DND-41 (cell line): ENCODE data around the gene IPO4.

Source experiments
- ATAC-seq: fragments of 200-7000 bp; cut with Tn5 transposase; 3 replicates; pipeline ENCODE4 v1.9.1; 2021; ENCODE audit warnings: low read depth; ENCODE audit not compliant: insufficient read depth
- DNase-seq: peaks from one replicate; pipeline ENCODE4 v3.0.0-alpha.2; 2020
- H2AFZ ChIP-seq: 2 replicates; pipeline ENCODE4 v1.6.0; 2012; ENCODE audit warnings: low read depth, low read length
- H3K27ac ChIP-seq: 2 replicates; pipeline ENCODE4 v1.5.1; 2012; ENCODE audit warnings: low read length, inconsistent platforms
- H3K27me3 ChIP-seq: fragments of 200-600 bp; sonication (generic); 2 replicates; pipeline ENCODE4 v1.6.0; 2012; ENCODE audit warnings: low read length, mild to moderate bottlenecking, inconsistent platforms; ENCODE audit not compliant: insufficient read depth, poor library complexity
- H3K36me3 ChIP-seq: 2 replicates; pipeline ENCODE4 v1.5.1; 2012; ENCODE audit warnings: low read length, inconsistent platforms; ENCODE audit not compliant: insufficient read depth
- H3K4me1 ChIP-seq: 2 replicates; pipeline ENCODE4 v1.5.1; 2012; ENCODE audit warnings: mild to moderate bottlenecking, low read length; ENCODE audit not compliant: insufficient read depth
- H3K4me2 ChIP-seq: 2 replicates; pipeline ENCODE4 v1.6.0; 2012; ENCODE audit warnings: mild to moderate bottlenecking, moderate library complexity, low read length, inconsistent platforms; ENCODE audit not compliant: insufficient read depth
- H3K4me3 ChIP-seq, 2 experiments: fragments of 200-600 bp in 1 of 2; shearing (Covaris generic) in 1 of 2; 2 replicates each; pipeline ENCODE4 v1.5.1; 2012 to 2016; ENCODE audit warnings: inconsistent platforms in 2 of 2, low read length in 2 of 2, mild to moderate bottlenecking in 2 of 2, low read depth in 1 of 2, moderate library complexity in 1 of 2
- H3K79me2 ChIP-seq: 2 replicates; pipeline ENCODE4 v1.6.0; 2012; ENCODE audit warnings: low read length, inconsistent platforms; ENCODE audit not compliant: insufficient read depth
- H3K9ac ChIP-seq: 2 replicates; pipeline ENCODE4 v1.6.0; 2012; ENCODE audit warnings: low read depth, mild to moderate bottlenecking, inconsistent platforms, low read length, moderate library complexity
- H3K9me3 ChIP-seq: 2 replicates; pipeline ENCODE4 v1.5.1; 2012; ENCODE audit warnings: low read length, moderate library complexity, mild to moderate bottlenecking, inconsistent platforms; ENCODE audit not compliant: insufficient read depth, severe bottlenecking
- H4K20me1 ChIP-seq: 2 replicates; pipeline ENCODE4 v1.6.0; 2012; ENCODE audit warnings: low read length; ENCODE audit not compliant: insufficient read depth
- CTCF ChIP-seq: IDR thresholded peaks from 2 replicates; pipeline ENCODE4 v1.5.1; 2012; ENCODE audit warnings: borderline replicate concordance, low read length, moderate library complexity, mild to moderate bottlenecking; ENCODE audit not compliant: poor library complexity, severe bottlenecking; ENCODE audit errors: extremely low read depth
- EZH2 ChIP-seq: IDR thresholded peaks from 3 replicates; pipeline ENCODE4 v1.6.1; 2012; ENCODE audit warnings: borderline replicate concordance, low read depth, mild to moderate bottlenecking, moderate library complexity, low read length, inconsistent platforms; ENCODE audit not compliant: severe bottlenecking

The IPO4 gene

GRCh38 chr14:24139272-24139934, 49.2 kb downstream of the IPO4 start:
- Histone ChIP-seq H3K4me2 (peak overlapping the region; percentile 74), H2AFZ (no peak overlapping the region), H3K9me3 (no peaks in the 10 kb centered on the region), H3K4me3 (peak overlapping the region in 1 of 2 experiments; percentile 74; a peak in 2 of 4 replicates), H3K4me1 (peaks cover 73% of the 10 kb centered on the region), H3K79me2 (peaks cover 61% of the 10 kb centered on the region), H3K27ac (peak overlapping the region; percentile 20; the same call in 1 of the 2 replicates), H3K9ac (peak overlapping the region; percentile 19; the same call in 1 of the 2 replicates), H4K20me1 (peaks cover 32% of the 10 kb centered on the region; the same call in 1 of the 2 replicates), H3K27me3 (no peaks in the 10 kb centered on the region), H3K36me3 (peaks cover 51% of the 10 kb centered on the region)
- DNase-seq (no peak), ATAC-seq (no peak)
- TF ChIP-seq EZH2 (no peak), CTCF (no peak)

DNA sequence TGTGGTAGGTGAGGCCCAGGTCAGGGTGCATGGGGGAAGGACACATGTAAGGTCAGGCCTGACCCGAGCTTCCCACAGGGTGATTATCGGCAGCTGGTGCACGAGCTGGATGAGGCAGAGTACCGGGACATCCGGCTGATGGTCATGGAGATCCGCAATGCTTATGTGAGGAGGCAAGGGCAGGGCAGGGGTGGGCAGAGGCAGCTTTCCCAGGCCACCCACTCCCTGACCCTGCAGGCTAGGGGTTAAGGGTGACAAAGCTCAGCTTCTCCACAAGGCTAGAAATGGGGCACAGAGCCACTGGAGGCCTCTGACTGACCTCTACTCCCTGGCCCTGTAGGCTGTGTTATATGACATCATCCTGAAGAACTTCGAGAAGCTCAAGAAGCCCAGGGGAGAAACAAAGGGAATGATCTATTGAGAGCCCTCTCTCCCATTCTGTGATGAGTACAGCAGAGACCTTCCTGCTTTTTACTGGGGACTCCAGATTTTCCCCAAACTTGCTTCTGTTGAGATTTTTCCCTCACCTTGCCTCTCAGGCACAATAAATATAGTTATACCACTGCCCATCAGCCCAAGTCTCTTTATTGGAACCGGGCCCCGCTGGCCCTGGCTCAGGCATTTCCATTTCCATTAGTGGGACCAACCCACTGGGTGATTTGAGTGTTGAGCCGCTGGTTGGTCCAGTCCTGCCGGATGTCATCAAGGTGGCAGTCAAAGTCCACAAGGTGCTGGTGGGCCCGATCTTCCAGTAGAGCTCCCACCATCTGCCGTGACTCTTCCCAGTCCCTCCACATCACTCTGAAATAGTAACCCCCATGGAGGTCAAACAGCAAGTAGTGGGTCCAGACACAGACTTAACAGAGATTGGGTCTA, 50.0 kb downstream of the IPO4 start:
- H4K20me1 ChIP-seq, result peaks cover 32% of the 10 kb centered on the region; the same call in 1 of the 2 replicates
- no peak overlapping the region for H3K27ac ChIP-seq

More for the DNA sequence above, 50.0 kb downstream of the IPO4 start:
- no peak for TF ChIP-seq EZH2
- TF ChIP-seq CTCF, result no peak
- H3K4me3 ChIP-seq, result peak overlapping the region in 1 of 2 experiments; percentile 95; a peak in 2 of 4 replicates
- peaks cover 67% of the 10 kb centered on the region for H3K4me1 ChIP-seq
- H3K36me3 ChIP-seq, result peaks cover 44% of the 10 kb centered on the region
- peak overlapping the region; percentile 10; the same call in 1 of the 2 replicates for H3K9ac ChIP-seq
- no peak for ATAC-seq
- peak overlapping the region; percentile 74; the same call in 1 of the 2 replicates for H3K4me2 ChIP-seq
- no peaks in the 10 kb centered on the region for H3K9me3 ChIP-seq
- DNase-seq, result no peak
- H2AFZ ChIP-seq, result no peak overlapping the region
- peaks cover 54% of the 10 kb centered on the region for H3K79me2 ChIP-seq
- no peaks in the 10 kb centered on the region for H3K27me3 ChIP-seq
